Panc1 (cell line): ENCODE data around the gene E2F6. TPM values are rescaled to one million over a fixed set of nuclear protein-coding genes. Genes with fewer than 3 reads are reported as not detected.

Source experiments
- ATAC-seq: fragments of 200-7000 bp; cut with Tn5 transposase; 2 replicates; pipeline ENCODE4 v1.9.1; 2020; ENCODE audit warnings: mild to moderate bottlenecking, moderate library complexity
- BruUV-seq: library from RNA; stranded (reverse); fragments of 400-500 nt; replicated peaks from 2 replicates; lab custom pipeline; 2021; lab: Mats Ljungman, UMichigan
- CTCF ChIA-PET: fragments of 300-600 bp; sonication (Branson Sonifier 250); formaldehyde crosslinking; loops from one replicate; lab custom pipeline; 2022; ENCODE audit warnings: antibody characterized with exemption; lab: Charles Lee
- POLR2A ChIA-PET: fragments of 300-600 bp; sonication (Branson Sonifier 250); formaldehyde crosslinking; loops from one replicate; lab custom pipeline; 2022; ENCODE audit warnings: antibody characterized with exemption; lab: Charles Lee
- DNase-seq: peaks from one replicate; pipeline ENCODE4 v3.0.0-alpha.2; 2010; ENCODE audit warnings: low read depth, low spot score
- H3K27ac ChIP-seq: 2 replicates; pipeline ENCODE4 v1.5.1; 2011; ENCODE audit warnings: mild to moderate bottlenecking, low read length, inconsistent platforms
- H3K27me3 ChIP-seq: fragments of 200-500 bp; sonication (Bioruptor generic); 2 replicates; pipeline ENCODE4 v1.6.0; 2014; ENCODE audit warnings: low read length, inconsistent platforms; ENCODE audit not compliant: control insufficient read depth, insufficient read depth
- H3K36me3 ChIP-seq: fragments of 200-500 bp; sonication (Bioruptor generic); 2 replicates; pipeline ENCODE4 v1.5.1; 2014; ENCODE audit warnings: inconsistent platforms, mild to moderate bottlenecking, low read length, moderate library complexity; ENCODE audit not compliant: control insufficient read depth, insufficient read depth
- H3K4me1 ChIP-seq: 2 replicates; pipeline ENCODE4 v1.5.1; 2011; ENCODE audit warnings: inconsistent platforms, mild to moderate bottlenecking, low read length, moderate library complexity; ENCODE audit not compliant: control insufficient read depth, insufficient read depth
- H3K4me3 ChIP-seq, 2 experiments: 2 replicates each; pipeline ENCODE4 v1.5.1; 2011 to 2012; ENCODE audit warnings: low read depth in 2 of 2, low read length in 2 of 2, mild to moderate bottlenecking in 2 of 2, inconsistent platforms in 1 of 2, moderate library complexity in 1 of 2
- H3K9me3 ChIP-seq: fragments of 200-500 bp; sonication (Bioruptor generic); 2 replicates; pipeline ENCODE4 v1.5.1; 2014; ENCODE audit warnings: low read depth, mild to moderate bottlenecking, inconsistent platforms, low read length, moderate library complexity; ENCODE audit not compliant: control insufficient read depth, insufficient read depth
- CTCF ChIP-seq: fragments of 450-650 bp; IDR thresholded peaks from 2 replicates; pipeline ENCODE4 v1.5.1; 2017; ENCODE audit warnings: mild to moderate bottlenecking
- POLR2AphosphoS5 ChIP-seq: IDR thresholded peaks from 2 replicates; pipeline ENCODE4 v1.6.1; 2012; ENCODE audit warnings: mild to moderate bottlenecking, low read depth, low read length, moderate library complexity
- REST ChIP-seq, 2 experiments: IDR thresholded peaks; 2 replicates each; pipeline ENCODE4 v1.6.1; 2011 to 2012; ENCODE audit warnings: low read depth in 2 of 2, control low read depth in 1 of 2, low read length in 1 of 2, mild to moderate bottlenecking in 1 of 2, moderate library complexity in 1 of 2; ENCODE audit not compliant: insufficient read depth in 1 of 2
- SIN3A ChIP-seq: IDR thresholded peaks from 2 replicates; pipeline ENCODE4 v1.6.1; 2012; ENCODE audit warnings: low read depth, mild to moderate bottlenecking, low read length, moderate library complexity, borderline replicate concordance; ENCODE audit not compliant: insufficient read depth
- TCF7L2 ChIP-seq: IDR thresholded peaks from 2 replicates; pipeline ENCODE4 v1.6.1; 2011; ENCODE audit warnings: mild to moderate bottlenecking, low read depth, low read length, inconsistent platforms
- in situ Hi-C: cut with HindIII; loops from 2 replicates; pipeline ENCODE4 v1.10.0; 2016; ENCODE audit warnings: low sequenced_read_pairs, low pct_unique_long_range_greater_than_20kb
- intact Hi-C: fragments of 100-400 bp; cut with micrococcal nuclease; formaldehyde crosslinking; loops from one replicate; pipeline ENCODE4 v1.10.0; 2022; ENCODE audit not compliant: unreplicated experiment
- total RNA-seq: library from RNA; stranded (reverse); gene quantifications from one replicate; pipeline ENCODE4 v1.2.1, GENCODE V29; 2021; ENCODE audit not compliant: unreplicated experiment

The E2F6 gene
- total RNA-seq, 1 experiment from 2014 or later: 23.9 TPM

GRCh38 chr2:11507517-11507916 is 41.6 kb upstream of the E2F6 start:
- Histone ChIP-seq H3K36me3 (no peaks in the 10 kb centered on the region), H3K4me1 (no peaks in the 10 kb centered on the region), H3K4me3 (no peak overlapping the region), H3K9me3 (no peaks in the 10 kb centered on the region), H3K27ac (no peak overlapping the region), H3K27me3 (no peaks in the 10 kb centered on the region)
- no peak for ATAC-seq
- POLR2A ChIA-PET: interaction anchor here (0.6 kb wide), 1 partner anchor 366 kb away, joined by 14 read pairs; no protein-coding TSS in a partner anchor
- BruUV-seq: no TSS peak
- DNase-seq: no peak
- CTCF ChIA-PET: no interaction called here
- in situ Hi-C loops: no loop called here
- intact Hi-C loops: no loop called here
- TF ChIP-seq POLR2AphosphoS5: no peak
- no peak for TF ChIP-seq SIN3A
- TF ChIP-seq CTCF: no peak
- TF ChIP-seq TCF7L2: no peak
- no peak for TF ChIP-seq REST (IDR thresholded peaks at IDR 0.05; ENCODE audit: insufficient read depth in 1 of 2, low read depth in 2 of 2, low read length in 1 of 2)

- TF ChIP-seq TCF7L2 (no peak), SIN3A (no peak), REST (IDR thresholded peaks at IDR 0.05; ENCODE audit: insufficient read depth in 1 of 2, low read depth in 2 of 2, low read length in 1 of 2) (no peak), POLR2AphosphoS5 (no peak), CTCF (no peak)
- POLR2A ChIA-PET: no interaction called here
- in situ Hi-C loops: no loop called here
Measured at GRCh38 chr2:11506611-11506969, 40.6 kb upstream of the E2F6 start.

More at GRCh38 chr2:11506611-11506969, 40.6 kb upstream of the E2F6 start:
- CTCF ChIA-PET: no interaction called here
- no peak overlapping the region for H3K27ac ChIP-seq
- H3K4me1 ChIP-seq: no peaks in the 10 kb centered on the region
- no TSS peak for BruUV-seq
- intact Hi-C loops: no loop called here
- H3K27me3 ChIP-seq: no peaks in the 10 kb centered on the region
- no peak for ATAC-seq
- no peaks in the 10 kb centered on the region for H3K36me3 ChIP-seq
- no peak for DNase-seq
- no peaks in the 10 kb centered on the region for H3K9me3 ChIP-seq
- no peak overlapping the region for H3K4me3 ChIP-seq
